ENCODE results near the gene TKFC.

The TKFC gene

GRCh38 chr11:61361237-61361740 is 28.3 kb downstream of the TKFC start:
- TF ChIP-seq CTCF (IDR thresholded peaks at IDR 0.05; ENCODE audit: low read depth, low read length, poor library complexity, severe bottlenecking) (no peak), EZH2phosphoT487 (IDR thresholded peaks at IDR 0.05; ENCODE audit: borderline replicate concordance, low read length) (no peak)
- Histone ChIP-seq H3K9me3 (ENCODE audit: control insufficient read depth, insufficient read depth, low read length) (no peaks in the 10 kb centered on the region), H3K36me3 (ENCODE audit: control insufficient read depth, low read length) (peaks cover 69% of the 10 kb centered on the region), H4K20me1 (ENCODE audit: control insufficient read depth, insufficient read depth, low read depth, low read length) (no peaks in the 10 kb centered on the region; the same call in 1 of the 2 replicates), H3F3A (ENCODE audit: control insufficient read depth, insufficient read depth) (peaks cover 41% of the 10 kb centered on the region), H3K79me2 (ENCODE audit: control insufficient read depth, low read length) (peaks cover 66% of the 10 kb centered on the region), H3K27me3 (ENCODE audit: control insufficient read depth, low read length) (no peaks in the 10 kb centered on the region), H3K9me2 (replicated peaks; ENCODE audit: control insufficient read depth, low read length) (no peaks in the 10 kb centered on the region), H3K4me3 (ENCODE audit: low read length) (peak overlapping the region; percentile 99), H3K27ac (ENCODE audit: low read depth, low read length) (peak overlapping the region; percentile 98), H3K4me2 (ENCODE audit: low read length) (peak overlapping the region; percentile 98), H3K4me1 (ENCODE audit: control insufficient read depth, low read length) (peaks cover 52% of the 10 kb centered on the region)

GRCh38 chr11:61361741-61362541 is 28.9 kb downstream of the TKFC start, which contains the start of the genes CYB561A3 and TMEM138:
CYB561A3 (minus strand) TSS chr11:61361882; CDS start chr11:61356713, 5,169 bp downstream.
TMEM138 (plus strand) TSS chr11:61362374; CDS start chr11:61364391, 2,017 bp downstream.
- peaks cover 66% of the 10 kb centered on the region for H3K79me2 ChIP-seq (ENCODE audit: control insufficient read depth, low read length)
- H4K20me1 ChIP-seq (ENCODE audit: control insufficient read depth, insufficient read depth, low read depth, low read length), result no peaks in the 10 kb centered on the region; the same call in 1 of the 2 replicates
- H3K27me3 ChIP-seq (ENCODE audit: control insufficient read depth, low read length), result no peaks in the 10 kb centered on the region
- peaks cover 34% of the 10 kb centered on the region for H3F3A ChIP-seq (ENCODE audit: control insufficient read depth, insufficient read depth)
- H3K4me1 ChIP-seq (ENCODE audit: control insufficient read depth, low read length), result peaks cover 46% of the 10 kb centered on the region
- H3K9me3 ChIP-seq (ENCODE audit: control insufficient read depth, insufficient read depth, low read length), result no peaks in the 10 kb centered on the region
- no peak for TF ChIP-seq EZH2phosphoT487 (IDR thresholded peaks at IDR 0.05; ENCODE audit: borderline replicate concordance, low read length)
- TF ChIP-seq CTCF (IDR thresholded peaks at IDR 0.05; ENCODE audit: low read depth, low read length, poor library complexity, severe bottlenecking), result no peak
- H3K27ac ChIP-seq (ENCODE audit: low read depth, low read length), result peak within 1 kb of the TSS; percentile 98
- no peaks in the 10 kb centered on the region for H3K9me2 ChIP-seq (replicated peaks; ENCODE audit: control insufficient read depth, low read length)
- peaks cover 69% of the 10 kb centered on the region for H3K36me3 ChIP-seq (ENCODE audit: control insufficient read depth, low read length)
- peak within 1 kb of the TSS; percentile 99 for H3K4me3 ChIP-seq (ENCODE audit: low read length)
- H3K4me2 ChIP-seq (ENCODE audit: low read length), result peak within 1 kb of the TSS; percentile 98

GRCh38 chr11:61362542-61362875 is 29.5 kb downstream of the TKFC start:
- peaks cover 30% of the 10 kb centered on the region for H3F3A ChIP-seq (ENCODE audit: control insufficient read depth, insufficient read depth)
- peak overlapping the region; percentile 98 for H3K4me2 ChIP-seq (ENCODE audit: low read length)
- TF ChIP-seq EZH2phosphoT487 (IDR thresholded peaks at IDR 0.05; ENCODE audit: borderline replicate concordance, low read length) (no peak), CTCF (IDR thresholded peaks at IDR 0.05; ENCODE audit: low read depth, low read length, poor library complexity, severe bottlenecking) (no peak)
- no peaks in the 10 kb centered on the region for H3K27me3 ChIP-seq (ENCODE audit: control insufficient read depth, low read length)
- peak overlapping the region; percentile 99 for H3K4me3 ChIP-seq (ENCODE audit: low read length)
- H3K36me3 ChIP-seq (ENCODE audit: control insufficient read depth, low read length), result peaks cover 75% of the 10 kb centered on the region
- no peaks in the 10 kb centered on the region for H3K9me2 ChIP-seq (replicated peaks; ENCODE audit: control insufficient read depth, low read length)
- H3K27ac ChIP-seq (ENCODE audit: low read depth, low read length), result peak overlapping the region; percentile 98
- peaks cover 66% of the 10 kb centered on the region for H3K79me2 ChIP-seq (ENCODE audit: control insufficient read depth, low read length)
- no peaks in the 10 kb centered on the region for H3K9me3 ChIP-seq (ENCODE audit: control insufficient read depth, insufficient read depth, low read length)
- no peaks in the 10 kb centered on the region; the same call in 1 of the 2 replicates for H4K20me1 ChIP-seq (ENCODE audit: control insufficient read depth, insufficient read depth, low read depth, low read length)
- peaks cover 40% of the 10 kb centered on the region for H3K4me1 ChIP-seq (ENCODE audit: control insufficient read depth, low read length)
